Body of pancreas (tissue), 4 donors: Measurements from ENCODE around the gene PVALEF. TPM values are rescaled to one million over a fixed set of nuclear protein-coding genes. Genes with fewer than 3 reads are reported as not detected.

ENCODE experiments used
- ATAC-seq: fragments of 150-250 bp; one replicate; pipeline ENCODE4 v1.9.1; 2016
- DNase-seq, 4 donors: peaks; one replicate each; pipeline ENCODE4 v3.0.0-alpha.2; 2019
- H3K27ac ChIP-seq, 4 donors: fragments of 200-600 bp; sonication (generic); 1 replicate in 3 of 4; 2 replicates in 1 of 4; pipeline versions ENCODE4 v1.5.1 to v1.6.1; 2016 to 2019; ENCODE audit warnings: mild to moderate bottlenecking in 1 of 4, mixed read lengths in 1 of 4, moderate library complexity in 1 of 4
- H3K27me3 ChIP-seq, 2 donors: fragments of 200-600 bp; sonication (generic); one replicate each; pipeline ENCODE4 v1.6.0; 2016; ENCODE audit warnings: mild to moderate bottlenecking in 1 of 2
- H3K36me3 ChIP-seq, 2 donors: fragments of 200-600 bp; sonication (generic); replicated peaks in 1 of 2; 2 replicates each; pipeline ENCODE4 v1.5.1; 2016; ENCODE audit warnings: low read depth in 2 of 2; ENCODE audit not compliant: insufficient read depth in 1 of 2
- H3K4me1 ChIP-seq: fragments of 200-600 bp; sonication (generic); one replicate; pipeline ENCODE4 v1.6.0; 2016
- H3K4me3 ChIP-seq, 2 donors: fragments of 200-600 bp; sonication (generic); 1 replicate in 1 of 2; 2 replicates in 1 of 2; pipeline ENCODE4 v1.5.1; 2016 to 2019
- H3K9me3 ChIP-seq, 3 donors: fragments of 200-600 bp; sonication (generic); 1 replicate in 2 of 3; 2 replicates in 1 of 3; pipeline ENCODE4 v1.5.1; 2016
- CTCF ChIP-seq, 7 experiments: fragments of 450-650 bp in 4 of 7; fragments of 200-600 bp in 3 of 7; sonication (generic) in 3 of 7; IDR thresholded peaks; one replicate each; pipeline ENCODE4 v1.5.1; 2016 to 2019; ENCODE audit warnings: antibody characterized with exemption in 7 of 7
- POLR2A ChIP-seq, 3 donors: fragments of 450-650 bp; IDR thresholded peaks; one replicate each; pipeline ENCODE4 v1.6.1; 2016; ENCODE audit warnings: antibody characterized with exemption in 3 of 3, mild to moderate bottlenecking in 2 of 3
- WGBS, 2 donors: methylation state at CpG; one replicate each; pipeline ENCODE4 v1.1.5; 2017; 5-methylcytosine and 5-hydroxymethylcytosine counted together
- intact Hi-C: fragments of 100-400 bp; cut with DNase I; formaldehyde crosslinking; loops from one replicate; pipeline ENCODE4 v1.15.1; 2023
- total RNA-seq, 2 donors: library from RNA; depleted of rRNA; stranded (reverse); fragments of >200 nt; gene quantifications; one replicate each; pipeline ENCODE4 v1.1.0, GENCODE V29; 2016

PVALEF gene
- total RNA-seq, 2 donors from 2014 or later: not detected

- H3K4me1 ChIP-seq: no peaks in the 10 kb centered on the region
- 73 to 76% methylated on average over 22 of the region's 24 CpGs for WGBS, 2 donors
- no peaks in the 10 kb centered on the region for H3K27me3 ChIP-seq
- no peak overlapping the region for H3K4me3 ChIP-seq
- intact Hi-C loops: no loop called here
- no peaks in the 10 kb centered on the region for H3K36me3 ChIP-seq
- DNase-seq (no peak), ATAC-seq (no peak)
- TF ChIP-seq POLR2A (IDR thresholded peaks at IDR 0.05) (no peak), CTCF (IDR thresholded peaks at IDR 0.05) (no peak)
- no peak overlapping the region for H3K27ac ChIP-seq
- H3K9me3 ChIP-seq: no peaks in the 10 kb centered on the region
These were observed 46.7 kb upstream of the PVALEF start for GRCh38 chr17:81118308-81119221.

- no peaks in the 10 kb centered on the region for H3K4me1 ChIP-seq
- peak overlapping the region in 1 of 4 donors; percentile 12 for H3K27ac ChIP-seq
- ATAC-seq: peak; percentile 33
- peak; percentile 56 to 70 (median 61) for DNase-seq
- WGBS, 2 donors: 66 to 68% methylated on average over 56 to 80 of the region's 89 CpGs
- H3K27me3 ChIP-seq: no peaks in the 10 kb centered on the region
- peaks cover 0 to 1% of the 10 kb centered on the region in 2 donors for H3K36me3 ChIP-seq
- no peak overlapping the region for H3K4me3 ChIP-seq
- TF ChIP-seq CTCF (IDR thresholded peaks at IDR 0.05): no peak
- no peak for TF ChIP-seq POLR2A (IDR thresholded peaks at IDR 0.05)
- no peaks in the 10 kb centered on the region for H3K9me3 ChIP-seq
- intact Hi-C loops: no loop called here
These were observed 45.8 kb upstream of the PVALEF start for GRCh38 chr17:81119223-81120148.

- TF ChIP-seq CTCF (IDR thresholded peaks at IDR 0.05) (no peak), POLR2A (IDR thresholded peaks at IDR 0.05) (no peak)
- WGBS, 2 donors: 86 to 95% methylated on average over 24 to 32 of the region's 33 CpGs
- no peak overlapping the region for H3K4me3 ChIP-seq
- H3K27me3 ChIP-seq: no peaks in the 10 kb centered on the region
- H3K27ac ChIP-seq: peak overlapping the region in 1 of 4 donors; percentile 12
- no peak for ATAC-seq
- H3K9me3 ChIP-seq: no peaks in the 10 kb centered on the region
- peaks cover 0 to 1% of the 10 kb centered on the region in 2 donors for H3K36me3 ChIP-seq
- intact Hi-C loops: no loop called here
- H3K4me1 ChIP-seq: no peaks in the 10 kb centered on the region
- DNase-seq: no peak
These were observed 45.2 kb upstream of the PVALEF start for GRCh38 chr17:81120149-81120484.

- WGBS, 2 donors: 82 to 91% methylated on average over 26 to 33 of the region's 45 CpGs
- DNase-seq: no peak
- no peak for ATAC-seq
- Histone ChIP-seq H3K4me3 (no peak overlapping the region), H3K9me3 (no peaks in the 10 kb centered on the region), H3K36me3 (peaks cover 0 to 1% of the 10 kb centered on the region in 2 donors), H3K27me3 (no peaks in the 10 kb centered on the region), H3K4me1 (no peaks in the 10 kb centered on the region), H3K27ac (no peak overlapping the region)
- no peak for TF ChIP-seq POLR2A (IDR thresholded peaks at IDR 0.05)
- no peak for TF ChIP-seq CTCF (IDR thresholded peaks at IDR 0.05)
- intact Hi-C loops: no loop called here
These were observed 44.3 kb upstream of the PVALEF start for GRCh38 chr17:81120695-81121621.
